Peyer's patch (tissue), 4 donors: ENCODE measurements around the gene BTBD1. TPM values are rescaled to one million over a fixed set of nuclear protein-coding genes. Genes with fewer than 3 reads are reported as not detected.

Source experiments
- DNase-seq, 3 donors: peaks; one replicate each; pipeline ENCODE4 v3.0.0-alpha.2; 2017 to 2019
- H3K27ac ChIP-seq, 4 donors: fragments of 200-600 bp; sonication (generic); one replicate each; pipeline ENCODE4 v1.5.1; 2016 to 2019
- H3K27me3 ChIP-seq, 2 donors: fragments of 200-600 bp; sonication (generic); one replicate each; pipeline ENCODE4 v1.5.1; 2019
- H3K36me3 ChIP-seq, 3 donors: fragments of 200-600 bp; sonication (generic); one replicate each; pipeline ENCODE4 v1.5.1; 2016 to 2019
- H3K4me1 ChIP-seq, 4 donors: fragments of 200-600 bp; sonication (generic); one replicate each; pipeline ENCODE4 v1.5.1; 2016 to 2019
- H3K4me3 ChIP-seq, 4 donors: fragments of 200-600 bp; sonication (generic); 1 replicate in 3 of 4; 2 replicates in 1 of 4; pipeline ENCODE4 v1.5.1; 2016 to 2019; ENCODE audit warnings: mild to moderate bottlenecking in 1 of 4
- H3K9me3 ChIP-seq, 4 donors: fragments of 200-600 bp; sonication (generic); one replicate each; pipeline ENCODE4 v1.5.1; 2016 to 2019; ENCODE audit warnings: mild to moderate bottlenecking in 1 of 4
- CTCF ChIP-seq, 6 experiments: fragments of 450-650 bp in 4 of 6; fragments of 200-600 bp in 2 of 6; sonication (generic) in 1 of 6; IDR thresholded peaks; one replicate each; pipeline ENCODE4 v1.5.1; 2017 to 2019; ENCODE audit warnings: antibody characterized with exemption in 6 of 6, mild to moderate bottlenecking in 3 of 6, moderate library complexity in 1 of 6
- POLR2A ChIP-seq, 2 donors: fragments of 450-650 bp; IDR thresholded peaks; one replicate each; pipeline ENCODE4 v1.5.1; 2017; ENCODE audit warnings: antibody characterized with exemption in 2 of 2, mild to moderate bottlenecking in 2 of 2, moderate library complexity in 2 of 2
- total RNA-seq, 4 donors: library from RNA; depleted of rRNA; stranded (reverse); fragments of >200 nt; gene quantifications; one replicate each; pipeline ENCODE4 v1.1.0, GENCODE V29; 2016

BTBD1 gene
- total RNA-seq, 4 donors from 2014 or later = 58.7 to 74.6 (median 68.9) TPM

DNA sequence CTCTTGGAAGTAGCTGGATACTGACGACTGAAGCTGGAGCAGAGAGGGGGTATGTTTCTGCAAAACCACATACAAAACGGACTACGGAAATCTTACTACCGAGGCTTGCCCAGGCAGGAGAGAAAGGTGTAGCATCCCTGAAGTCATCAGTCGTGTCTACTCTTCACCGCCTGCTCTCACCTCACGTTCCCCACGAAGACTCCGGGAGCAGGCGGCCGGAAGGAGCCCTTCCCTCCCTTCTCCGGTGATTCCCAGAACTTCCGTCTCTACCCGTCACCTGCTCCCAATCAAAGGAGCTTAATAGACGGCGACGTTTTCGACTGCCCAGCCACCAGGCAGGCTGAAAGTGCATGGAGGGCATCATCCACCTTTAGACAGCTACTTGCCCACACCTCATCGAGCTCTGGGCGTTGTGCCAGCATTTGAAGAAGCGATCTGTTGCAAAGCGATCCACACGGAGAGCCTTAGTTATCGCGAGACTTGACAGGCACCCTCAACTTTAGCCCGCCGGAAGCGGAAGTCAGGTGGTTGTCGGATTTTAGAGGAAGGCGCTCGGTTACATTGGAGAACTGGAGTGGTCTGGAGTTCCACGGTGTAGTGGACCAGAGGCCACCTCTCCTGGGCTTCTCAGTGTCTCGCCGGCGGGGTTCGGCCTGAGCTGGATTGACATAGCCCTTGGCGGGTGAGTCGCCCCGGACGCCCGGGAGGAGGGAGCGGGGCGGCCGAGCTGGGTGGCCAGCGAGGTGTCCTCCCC is 81.2 kb downstream of the BTBD1 start, which contains the start of gene RAMAC:
Gene RAMAC, plus strand, starts transcription at position 523 of the 754 bp plus-strand sequence. CDS start 2,809 bp downstream, outside the sequence.
- Histone ChIP-seq H3K4me1 (peaks cover 0 to 14% (median 7%) of the 10 kb centered on the region in 4 donors), H3K27ac (peak within 1 kb of the TSS; percentile 58 to 79 (median 76)), H3K4me3 (peak within 1 kb of the TSS; percentile 65 to 96 (median 76)), H3K36me3 (peaks cover 0 to 8% (median 0%) of the 10 kb centered on the region in 3 donors), H3K27me3 (no peaks in the 10 kb centered on the region), H3K9me3 (no peaks in the 10 kb centered on the region)
- no peak for TF ChIP-seq CTCF (IDR thresholded peaks at IDR 0.05)
- peak; percentile 52 to 57 for TF ChIP-seq POLR2A (IDR thresholded peaks at IDR 0.05)
- DNase-seq = peak; percentile 91 to 98 (median 97)

DNA sequence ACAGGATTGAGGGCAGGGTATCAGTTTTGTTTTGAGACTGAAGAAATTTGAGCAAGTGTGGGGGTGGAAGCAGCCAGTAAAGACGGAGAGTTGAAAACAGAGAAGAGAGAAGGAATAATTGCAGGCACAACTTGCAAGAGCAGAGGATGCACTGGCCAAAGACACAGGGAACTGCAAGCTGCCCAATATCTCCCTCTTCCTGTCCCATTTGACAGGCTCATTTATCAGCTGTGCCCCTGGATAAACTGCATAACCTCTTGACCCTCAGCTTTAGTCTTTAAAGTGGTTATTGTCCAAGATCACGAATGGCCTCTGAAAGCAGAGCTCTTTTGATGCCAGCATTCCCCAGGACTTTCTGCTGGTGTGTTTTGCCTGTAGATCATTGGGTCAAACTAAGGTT is 86.1 kb downstream of the BTBD1 start:
- no peaks in the 10 kb centered on the region for H3K27me3 ChIP-seq
- H3K4me3 ChIP-seq = no peak overlapping the region
- no peaks in the 10 kb centered on the region for H3K9me3 ChIP-seq
- no peak overlapping the region for H3K27ac ChIP-seq
- no peaks in the 10 kb centered on the region for H3K36me3 ChIP-seq
- DNase-seq = no peak
- TF ChIP-seq CTCF (IDR thresholded peaks at IDR 0.05) (no peak), POLR2A (IDR thresholded peaks at IDR 0.05) (no peak)
- H3K4me1 ChIP-seq = peaks cover 0 to 4% (median 0%) of the 10 kb centered on the region in 4 donors

DNA sequence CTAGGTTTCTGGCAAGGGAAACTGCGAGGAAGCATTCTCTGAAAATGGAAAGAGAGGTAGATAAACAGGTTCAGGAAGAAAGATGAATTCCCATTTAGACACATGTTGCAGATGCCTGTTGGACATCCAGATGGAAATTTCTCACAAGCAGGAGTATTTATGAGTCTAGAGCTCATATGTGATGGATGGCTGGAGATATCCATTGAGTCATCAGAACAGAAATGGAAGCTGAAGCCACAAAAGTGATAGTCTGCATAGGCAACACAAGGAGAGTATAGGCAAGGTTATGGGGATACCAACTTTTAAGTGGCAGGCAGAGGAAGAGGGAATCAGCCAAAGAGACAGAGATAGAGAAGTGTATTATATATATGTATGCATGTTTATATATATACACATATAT is 87.3 kb downstream of the BTBD1 start:
- Histone ChIP-seq H3K36me3 (no peaks in the 10 kb centered on the region), H3K4me1 (no peaks in the 10 kb centered on the region), H3K27me3 (no peaks in the 10 kb centered on the region), H3K27ac (no peak overlapping the region), H3K4me3 (no peak overlapping the region), H3K9me3 (no peaks in the 10 kb centered on the region)
- no peak for TF ChIP-seq POLR2A (IDR thresholded peaks at IDR 0.05)
- no peak for TF ChIP-seq CTCF (IDR thresholded peaks at IDR 0.05)
- DNase-seq = no peak

DNA sequence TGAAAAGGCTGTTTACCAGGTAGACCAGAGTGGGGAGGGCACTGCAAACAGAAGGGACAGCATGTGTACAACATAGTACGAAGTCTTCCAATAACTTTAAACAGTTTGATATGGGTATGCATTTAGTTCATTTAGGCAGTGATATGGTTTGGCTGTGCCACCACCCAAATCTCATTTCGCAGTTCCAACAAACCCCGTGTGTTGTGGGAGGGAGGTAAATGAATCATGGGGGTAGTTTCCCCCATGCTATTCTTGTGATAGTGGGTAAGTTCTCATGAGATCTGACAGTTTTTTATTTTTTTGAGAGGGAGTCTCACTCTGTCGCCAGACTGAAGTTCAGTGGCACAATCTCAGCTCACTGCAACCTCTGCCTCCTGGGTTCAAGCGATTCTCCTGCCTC is 88.6 kb downstream of the BTBD1 start:
- Histone ChIP-seq H3K36me3 (no peaks in the 10 kb centered on the region), H3K9me3 (no peaks in the 10 kb centered on the region), H3K27ac (no peak overlapping the region), H3K4me3 (no peak overlapping the region), H3K4me1 (no peaks in the 10 kb centered on the region), H3K27me3 (no peaks in the 10 kb centered on the region)
- TF ChIP-seq POLR2A (IDR thresholded peaks at IDR 0.05) (no peak), CTCF (IDR thresholded peaks at IDR 0.05) (no peak)
- DNase-seq = no peak

DNA sequence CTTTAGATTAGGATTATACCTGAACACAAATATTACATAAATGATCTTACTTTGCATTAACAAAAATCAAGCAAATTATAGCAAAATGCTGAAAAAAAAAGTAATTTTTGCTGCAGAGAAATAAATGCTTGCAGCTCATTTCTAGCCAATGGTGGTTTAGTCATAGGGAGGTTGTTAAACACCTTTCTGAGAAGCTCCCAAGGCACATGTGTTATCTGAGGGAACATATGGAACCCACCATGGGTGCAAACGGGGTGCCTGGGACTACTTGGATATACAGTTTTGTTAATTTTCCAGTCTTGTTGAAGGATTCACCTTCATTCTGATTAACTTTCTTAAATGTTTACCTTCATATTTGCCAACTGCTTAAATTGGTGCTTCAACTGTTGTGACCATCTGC is 90.0 kb downstream of the BTBD1 start:
- DNase-seq = no peak
- Histone ChIP-seq H3K27ac (no peak overlapping the region), H3K9me3 (no peaks in the 10 kb centered on the region), H3K4me1 (no peaks in the 10 kb centered on the region), H3K4me3 (no peak overlapping the region), H3K36me3 (no peaks in the 10 kb centered on the region), H3K27me3 (no peaks in the 10 kb centered on the region)
- no peak for TF ChIP-seq CTCF (IDR thresholded peaks at IDR 0.05)
- TF ChIP-seq POLR2A (IDR thresholded peaks at IDR 0.05) = no peak
